Trophoblast cell (in vitro differentiated cells and primary cell): ENCODE results near the gene PCGF3.

Experiments
- DNase-seq, 2 donors: peaks; one replicate each; pipeline ENCODE4 v3.0.0-alpha.2; 2016
- H2AFZ ChIP-seq: 2 replicates; pipeline ENCODE4 v1.6.1; 2013; ENCODE audit warnings: low read length, moderate library complexity, mild to moderate bottlenecking; ENCODE audit not compliant: insufficient read depth, poor library complexity
- H2AK5ac ChIP-seq: 2 replicates; pipeline ENCODE4 v1.6.1; 2013; ENCODE audit warnings: mild to moderate bottlenecking, low read length
- H2BK120ac ChIP-seq: 2 replicates; pipeline ENCODE4 v1.6.1; 2013; ENCODE audit warnings: low read length, mild to moderate bottlenecking, moderate library complexity; ENCODE audit not compliant: insufficient read depth, poor library complexity
- H2BK12ac ChIP-seq: 2 replicates; pipeline ENCODE4 v1.6.1; 2013; ENCODE audit warnings: mild to moderate bottlenecking, low read length, moderate library complexity
- H2BK5ac ChIP-seq: 2 replicates; pipeline ENCODE4 v1.6.1; 2013; ENCODE audit warnings: low read length, low read depth, moderate library complexity, mild to moderate bottlenecking; ENCODE audit not compliant: poor library complexity
- H3K14ac ChIP-seq: 2 replicates; pipeline ENCODE4 v1.6.1; 2013; ENCODE audit warnings: mild to moderate bottlenecking, low read length
- H3K18ac ChIP-seq: 2 replicates; pipeline ENCODE4 v1.6.1; 2013; ENCODE audit warnings: mild to moderate bottlenecking, low read length
- H3K23ac ChIP-seq: 2 replicates; pipeline ENCODE4 v1.6.1; 2013; ENCODE audit warnings: low read length
- H3K27ac ChIP-seq: 2 replicates; pipeline ENCODE4 v1.5.1; 2013; ENCODE audit warnings: low read depth, mild to moderate bottlenecking, inconsistent platforms, low read length, moderate library complexity
- H3K27me3 ChIP-seq: 2 replicates; pipeline ENCODE4 v1.6.1; 2013; ENCODE audit warnings: inconsistent platforms, mild to moderate bottlenecking, low read length, moderate library complexity; ENCODE audit not compliant: insufficient read depth
- H3K36me3 ChIP-seq, 2 experiments: 1 replicate in 1 of 2; 2 replicates in 1 of 2; pipeline ENCODE4 v1.6.1; 2013; ENCODE audit warnings: low read length in 2 of 2, mild to moderate bottlenecking in 2 of 2, moderate library complexity in 1 of 2; ENCODE audit not compliant: insufficient read depth in 2 of 2, control insufficient read depth in 1 of 2
- H3K4ac ChIP-seq: 2 replicates; pipeline ENCODE4 v1.6.1; 2013; ENCODE audit warnings: low read depth, mild to moderate bottlenecking, low read length, moderate library complexity
- H3K4me1 ChIP-seq, 2 experiments: 1 replicate in 1 of 2; 2 replicates in 1 of 2; pipeline ENCODE4 v1.6.1; 2013; ENCODE audit warnings: low read length in 2 of 2, mild to moderate bottlenecking in 2 of 2, moderate library complexity in 1 of 2; ENCODE audit not compliant: insufficient read depth in 2 of 2, control insufficient read depth in 1 of 2
- H3K4me2 ChIP-seq: 2 replicates; pipeline ENCODE4 v1.6.1; 2013; ENCODE audit warnings: inconsistent platforms, mild to moderate bottlenecking, low read length, moderate library complexity
- H3K4me3 ChIP-seq: 2 replicates; pipeline ENCODE4 v1.5.1; 2013; ENCODE audit warnings: mild to moderate bottlenecking, low read depth, low read length, inconsistent platforms
- H3K79me1 ChIP-seq: one replicate; pipeline ENCODE4 v1.6.1; 2013; ENCODE audit warnings: low read length
- H3K79me2 ChIP-seq: 2 replicates; pipeline ENCODE4 v1.6.1; 2013; ENCODE audit warnings: low read length, mild to moderate bottlenecking; ENCODE audit not compliant: control insufficient read depth, insufficient read depth, poor library complexity
- H3K9ac ChIP-seq: 2 replicates; pipeline ENCODE4 v1.6.1; 2013; ENCODE audit warnings: mild to moderate bottlenecking, low read length
- H3K9me3 ChIP-seq: 2 replicates; pipeline ENCODE4 v1.6.1; 2013; ENCODE audit warnings: low read depth, mild to moderate bottlenecking, control low read depth, inconsistent platforms, low read length; ENCODE audit not compliant: insufficient read depth
- H4K12ac ChIP-seq: 2 replicates; pipeline ENCODE4 v1.6.1; 2013; ENCODE audit warnings: low read depth, mild to moderate bottlenecking, low read length, moderate library complexity
- H4K8ac ChIP-seq: 2 replicates; pipeline ENCODE4 v1.6.1; 2013; ENCODE audit warnings: low read depth, mild to moderate bottlenecking, low read length, moderate library complexity
- H4K91ac ChIP-seq: one replicate; pipeline ENCODE4 v1.6.1; 2013; ENCODE audit warnings: low read depth, mild to moderate bottlenecking, low read length, moderate library complexity
- WGBS: extraction: QIAGEN DNeasy Blood & Tissue Kit; methylation state at CpG from one replicate; pipeline ENCODE4 v1.1.7; 2013; ENCODE audit warnings: missing lambda C conversion rate; ENCODE audit not compliant: insufficient read length, insufficient coverage; ENCODE audit errors: extremely low coverage; 5-methylcytosine and 5-hydroxymethylcytosine counted together

PCGF3 gene

DNA sequence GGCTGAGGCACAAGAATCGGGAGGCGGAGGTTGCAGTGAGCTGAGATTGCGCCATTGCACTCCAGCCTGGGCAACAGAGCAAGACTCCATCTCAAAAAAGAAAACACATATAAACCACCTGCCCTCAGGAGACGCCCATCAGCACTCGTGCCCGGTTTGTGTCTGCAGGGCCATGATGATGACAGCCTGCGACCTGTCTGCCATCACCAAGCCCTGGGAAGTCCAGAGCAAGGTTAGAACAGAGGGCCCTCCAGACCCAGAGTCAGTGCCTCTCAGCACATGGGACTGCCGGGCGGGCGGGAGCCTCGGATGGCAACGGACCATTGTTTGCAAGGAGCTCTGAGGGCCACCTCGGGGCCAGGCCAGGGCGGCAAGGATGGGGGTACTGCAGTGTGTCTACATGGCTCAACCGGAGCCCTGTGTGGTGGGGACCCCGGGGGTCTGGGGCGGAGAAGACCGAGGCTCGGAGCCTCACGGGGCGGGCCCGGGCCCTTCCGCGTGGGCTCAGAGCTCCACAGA, 40.9 kb upstream of the PCGF3 start:
- H3K4me3 ChIP-seq: no peak overlapping the region
- no CpG with 5 or more reads among the region's 24 CpGs for whole genome bisulfite sequencing

DNA sequence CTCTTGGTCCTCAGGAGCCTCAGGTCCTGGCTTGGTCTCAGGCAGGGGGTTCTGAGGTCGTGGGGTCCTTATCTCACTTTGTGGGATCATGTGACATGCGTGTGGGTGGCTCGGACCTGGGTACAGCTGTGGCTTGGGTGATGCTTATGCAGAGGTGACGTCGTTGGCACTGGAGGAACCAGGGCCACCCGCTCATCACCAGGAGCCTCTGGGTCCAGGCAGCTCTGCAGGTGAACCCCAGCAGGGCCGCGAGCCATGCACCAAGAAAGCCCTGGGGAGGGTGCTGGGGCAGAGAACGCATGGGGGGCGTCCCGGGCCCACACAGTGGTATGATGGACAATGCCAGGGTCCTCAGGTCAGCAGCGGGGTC, 40.3 kb upstream of the PCGF3 start:
- Histone ChIP-seq H2BK5ac (no peak overlapping the region), H3K4ac (no peak overlapping the region), H3K4me2 (no peak overlapping the region), H3K79me1 (peaks cover 3% of the 10 kb centered on the region), H3K4me1 (peaks cover 3 to 6% of the 10 kb centered on the region in 2 experiments), H3K23ac (no peak overlapping the region), H3K18ac (no peak overlapping the region), H3K79me2 (peaks cover 4% of the 10 kb centered on the region), H2AK5ac (no peak overlapping the region), H2BK12ac (no peak overlapping the region), H4K12ac (no peak overlapping the region), H3K9ac (no peak overlapping the region), H2AFZ (no peak overlapping the region), H3K36me3 (no peaks in the 10 kb centered on the region), H3K27ac (no peak overlapping the region), H3K4me3 (no peak overlapping the region), H4K8ac (no peak overlapping the region), H3K9me3 (no peaks in the 10 kb centered on the region), H3K27me3 (no peaks in the 10 kb centered on the region), H3K14ac (no peak overlapping the region), H2BK120ac (no peak overlapping the region), H4K91ac (no peak overlapping the region)
- no peak for DNase-seq
- no CpG with 5 or more reads among the region's 12 CpGs for WGBS

More for the DNA sequence above, 40.9 kb upstream of the PCGF3 start:
- Histone ChIP-seq H3K79me2 (peaks cover 4% of the 10 kb centered on the region), H2BK120ac (no peak overlapping the region), H3K27me3 (no peaks in the 10 kb centered on the region), H3K9me3 (peaks cover 5% of the 10 kb centered on the region), H2BK12ac (no peak overlapping the region), H3K4me2 (no peak overlapping the region), H4K12ac (no peak overlapping the region), H2AK5ac (no peak overlapping the region), H3K36me3 (no peaks in the 10 kb centered on the region), H2AFZ (no peak overlapping the region), H3K79me1 (peaks cover 3% of the 10 kb centered on the region), H2BK5ac (no peak overlapping the region), H4K8ac (no peak overlapping the region), H3K9ac (no peak overlapping the region), H3K4ac (no peak overlapping the region), H3K18ac (no peak overlapping the region), H3K14ac (no peak overlapping the region), H4K91ac (no peak overlapping the region), H3K27ac (no peak overlapping the region), H3K4me1 (peaks cover 3 to 6% of the 10 kb centered on the region in 2 experiments), H3K23ac (no peak overlapping the region)
- DNase-seq: no peak

DNA sequence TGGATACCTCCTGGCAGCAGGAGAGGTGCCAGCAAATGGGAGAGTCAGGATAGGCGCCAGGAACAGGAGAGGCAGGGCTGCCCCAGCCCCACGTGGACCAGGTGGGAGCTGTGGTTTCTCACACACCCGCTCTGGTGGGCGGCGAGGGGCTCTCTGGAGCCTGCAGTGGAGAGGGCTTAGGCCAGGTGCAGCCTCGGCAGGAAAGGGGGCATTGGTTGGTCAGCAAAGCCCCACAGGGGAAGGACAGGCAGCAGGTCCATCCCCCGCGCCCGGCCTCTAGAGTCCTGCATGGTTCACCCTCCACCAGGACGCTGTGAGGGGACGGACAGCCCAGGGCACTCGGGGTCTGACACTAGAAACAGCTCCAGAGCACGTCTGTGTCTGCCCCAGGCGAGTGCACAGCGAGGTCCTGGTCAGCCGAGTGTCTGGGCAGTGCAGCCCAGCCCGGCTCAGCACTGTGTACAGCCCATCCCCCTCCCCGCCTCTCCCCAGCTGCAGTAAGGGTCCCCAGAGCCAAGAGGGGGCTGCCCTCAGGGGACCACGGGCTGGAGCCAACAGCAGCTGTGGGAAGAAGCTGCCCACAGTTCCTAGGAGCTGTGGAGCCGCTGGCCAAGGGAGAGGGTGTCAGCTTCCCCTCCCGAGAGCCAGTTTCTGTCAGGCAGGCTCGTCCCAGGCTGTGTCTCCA, 39.7 kb upstream of the PCGF3 start:
- Histone ChIP-seq H2BK120ac (no peak overlapping the region), H2BK5ac (no peak overlapping the region), H4K12ac (no peak overlapping the region), H3K4ac (no peak overlapping the region), H2BK12ac (no peak overlapping the region), H3K27ac (no peak overlapping the region), H3K4me3 (no peak overlapping the region), H4K8ac (no peak overlapping the region), H2AK5ac (no peak overlapping the region), H3K79me1 (peaks cover 3% of the 10 kb centered on the region), H2AFZ (no peak overlapping the region), H3K4me1 (peaks cover 3 to 6% of the 10 kb centered on the region in 2 experiments), H3K4me2 (no peak overlapping the region), H3K23ac (no peak overlapping the region), H3K9ac (no peak overlapping the region), H4K91ac (no peak overlapping the region), H3K27me3 (no peaks in the 10 kb centered on the region), H3K9me3 (no peaks in the 10 kb centered on the region), H3K36me3 (peaks cover 0 to 2% of the 10 kb centered on the region in 2 experiments), H3K18ac (no peak overlapping the region), H3K14ac (no peak overlapping the region), H3K79me2 (peaks cover 4% of the 10 kb centered on the region)
- WGBS: no CpG with 5 or more reads among the region's 22 CpGs
- DNase-seq: no peak

DNA sequence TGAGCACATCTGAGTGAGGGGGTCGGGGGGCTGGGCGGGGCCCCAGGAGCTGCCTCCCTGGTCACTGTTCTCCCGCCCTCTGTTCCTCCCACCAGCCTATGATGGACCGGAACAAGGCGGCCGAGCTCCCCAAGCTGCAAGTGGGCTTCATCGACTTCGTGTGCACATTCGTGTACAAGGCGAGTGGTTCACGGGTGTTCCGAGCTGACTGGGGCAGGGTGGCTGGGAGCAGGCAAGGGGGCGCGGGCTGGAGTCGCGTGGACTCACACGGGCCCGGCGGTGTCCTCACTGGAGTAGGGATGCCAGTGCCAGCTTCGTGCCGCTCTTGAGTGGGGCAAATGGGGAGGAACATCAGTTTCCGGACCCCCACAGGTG, 39.2 kb upstream of the PCGF3 start:
- Histone ChIP-seq H3K27ac (no peak overlapping the region), H3K9ac (no peak overlapping the region), H2AK5ac (no peak overlapping the region), H3K23ac (no peak overlapping the region), H4K8ac (no peak overlapping the region), H3K27me3 (no peaks in the 10 kb centered on the region), H3K79me1 (peaks cover 3% of the 10 kb centered on the region), H3K4me2 (no peak overlapping the region), H2BK5ac (no peak overlapping the region), H2BK120ac (no peak overlapping the region), H3K18ac (no peak overlapping the region), H2AFZ (no peak overlapping the region), H3K14ac (no peak overlapping the region), H3K4me1 (peaks cover 3 to 6% of the 10 kb centered on the region in 2 experiments), H3K9me3 (no peaks in the 10 kb centered on the region), H3K36me3 (peaks cover 2 to 6% of the 10 kb centered on the region in 2 experiments), H3K4me3 (no peak overlapping the region), H3K79me2 (peaks cover 4% of the 10 kb centered on the region), H2BK12ac (no peak overlapping the region), H3K4ac (no peak overlapping the region), H4K12ac (peak overlapping the region; percentile 16), H4K91ac (no peak overlapping the region)
- no CpG with 5 or more reads among the region's 22 CpGs for WGBS
- DNase-seq: no peak
